SH-SY5Y (cell line): ENCODE measurements around the gene MR1.

Experiments used
- GATA2 ChIP-seq: IDR thresholded peaks from 2 replicates; pipeline ENCODE4 v1.6.1; 2011; ENCODE audit warnings: mild to moderate bottlenecking, low read depth, low read length
- GATA3 ChIP-seq: IDR thresholded peaks from 2 replicates; pipeline ENCODE4 v1.6.1; 2011; ENCODE audit warnings: low read depth, mild to moderate bottlenecking, low read length, moderate library complexity

DNA sequence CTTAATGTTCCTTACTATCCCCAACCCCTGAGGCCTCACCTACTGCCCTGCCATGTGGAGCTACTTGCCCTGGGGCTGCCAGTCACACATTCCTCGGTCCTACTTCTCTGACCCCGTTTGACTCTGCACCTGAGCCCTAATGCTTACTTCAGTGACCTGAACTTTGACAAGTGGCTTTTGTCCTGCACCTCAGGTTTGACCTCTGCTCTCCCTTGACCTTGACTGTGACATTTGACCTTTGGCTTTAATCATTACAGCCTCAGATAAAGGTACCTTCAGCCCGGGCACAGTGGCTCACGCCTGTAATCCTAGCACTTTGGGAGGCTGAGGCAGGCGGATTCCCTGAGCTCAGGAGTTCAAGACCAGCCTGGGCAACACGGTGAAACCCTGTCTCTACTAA, 22.8 kb downstream of the MR1 start:
- no peak for TF ChIP-seq GATA2
- TF ChIP-seq GATA3 = no peak
